Left hindlimb (tissue), 1 donor: ENCODE measurements around the gene TENT5A.

Experiments used
- DNase-seq: peaks from one replicate; pipeline ENCODE4 v3.0.0-alpha.2; 2018

Gene TENT5A

DNA sequence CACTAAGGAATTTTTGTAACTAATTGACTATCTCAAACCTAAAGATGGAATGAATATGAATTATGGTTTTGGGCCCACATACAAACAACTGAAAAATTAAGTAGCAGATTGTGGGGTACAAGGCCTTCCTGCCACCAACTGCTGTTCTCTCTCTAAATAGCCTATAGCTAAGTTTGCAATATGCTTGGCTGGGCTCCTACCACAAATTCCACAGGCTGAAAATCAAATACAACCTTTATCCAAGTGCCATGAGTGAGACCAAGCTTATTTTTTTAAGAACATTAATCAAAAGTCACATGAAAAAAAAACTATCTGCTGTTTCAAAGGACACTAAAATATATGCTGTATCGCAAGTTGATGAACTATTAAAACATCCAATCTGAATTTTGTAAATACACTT, 52.1 kb downstream of the TENT5A start:
- no peak for DNase-seq

DNA sequence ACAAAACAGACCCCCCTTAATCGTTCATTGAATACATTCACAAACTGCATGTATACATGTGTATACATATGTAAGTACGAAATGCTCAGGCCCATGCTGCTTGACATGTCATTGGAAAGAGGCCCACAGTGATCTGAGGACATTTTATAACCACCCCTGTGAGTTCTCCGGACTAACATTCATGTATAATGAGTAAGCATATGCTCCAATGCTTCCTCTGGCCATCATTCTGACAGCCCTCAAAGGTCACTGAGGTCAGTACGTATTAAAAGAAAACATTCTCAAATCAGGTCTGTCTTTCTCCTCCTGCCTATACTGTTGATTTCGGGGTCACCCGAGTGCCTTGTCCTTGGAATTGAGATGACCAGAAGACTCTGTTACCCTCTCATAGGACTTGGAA, 54.9 kb downstream of the TENT5A start:
- DNase-seq = no peak

DNA sequence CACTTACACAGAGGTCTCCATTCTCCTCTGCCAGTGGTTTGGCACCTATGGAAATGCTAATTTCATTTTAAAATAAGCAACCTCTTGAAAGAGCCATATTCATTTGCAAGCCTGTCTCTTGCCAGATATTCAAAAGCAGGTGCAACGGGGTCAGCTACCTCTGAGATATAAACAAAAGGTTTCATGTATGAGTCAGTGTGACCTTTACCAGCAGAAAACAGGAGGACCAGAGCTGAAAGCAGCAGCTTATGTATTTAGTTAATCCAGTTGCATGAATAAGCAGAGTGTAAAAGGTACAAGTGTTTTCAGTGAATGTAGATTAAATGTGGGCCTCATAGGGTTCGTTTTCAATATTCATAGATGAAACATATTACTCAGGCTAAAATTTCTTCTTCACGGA, 56.0 kb downstream of the TENT5A start:
- no peak for DNase-seq
